SK-N-SH (cell line): Measurements from ENCODE around the gene SUMF2.

ENCODE experiments used
- POLR2AphosphoS5 ChIP-seq: IDR thresholded peaks from 2 replicates; pipeline ENCODE4 v1.6.1; 2012; ENCODE audit warnings: low read depth, low read length
- TEAD4 ChIP-seq: IDR thresholded peaks from 2 replicates; pipeline ENCODE4 v1.4.0; 2012; ENCODE audit warnings: mild to moderate bottlenecking, borderline replicate concordance; ENCODE audit not compliant: insufficient read depth
- TF ChIP-seq, protein P1 (sequence below): IDR thresholded peaks from 2 replicates; pipeline ENCODE4 v1.4.0; 2012; ENCODE audit warnings: low read depth, borderline replicate concordance

DNA sequence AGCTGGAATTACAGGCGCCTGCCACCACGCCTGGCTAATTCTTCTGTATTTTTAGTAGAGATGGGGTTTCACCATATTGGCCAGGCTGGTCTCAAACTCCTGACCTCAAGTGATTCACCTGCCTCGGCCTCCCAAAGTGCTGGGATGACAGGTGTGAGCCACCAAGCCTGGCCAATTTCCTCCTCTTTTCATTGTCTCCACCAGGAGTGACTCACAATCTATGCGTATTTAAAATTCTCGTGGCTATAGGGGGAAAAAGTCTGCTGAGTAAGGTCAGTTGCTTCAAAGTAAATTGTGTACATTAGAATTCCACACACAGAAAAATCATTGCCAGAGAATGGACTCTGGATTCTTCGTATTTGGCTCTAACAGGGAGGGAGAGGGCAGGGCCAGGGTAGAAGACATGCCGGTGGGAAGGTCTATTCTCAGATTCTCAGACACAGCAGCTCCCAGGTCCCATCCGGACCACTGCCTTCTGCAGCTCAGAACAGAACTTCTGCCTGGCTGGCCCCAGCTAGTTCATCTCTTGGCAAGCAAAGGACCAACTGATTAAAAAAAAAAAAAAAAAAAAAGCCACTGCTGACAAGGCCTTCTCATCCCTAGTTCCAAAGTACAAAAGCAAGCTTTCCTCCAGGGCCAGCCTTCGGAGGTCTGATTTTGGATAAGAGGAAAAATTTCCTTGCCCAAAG, 35.0 kb upstream of the SUMF2 start:
- no peak for TF ChIP-seq TEAD4
- TF ChIP-seq, protein P1, sequence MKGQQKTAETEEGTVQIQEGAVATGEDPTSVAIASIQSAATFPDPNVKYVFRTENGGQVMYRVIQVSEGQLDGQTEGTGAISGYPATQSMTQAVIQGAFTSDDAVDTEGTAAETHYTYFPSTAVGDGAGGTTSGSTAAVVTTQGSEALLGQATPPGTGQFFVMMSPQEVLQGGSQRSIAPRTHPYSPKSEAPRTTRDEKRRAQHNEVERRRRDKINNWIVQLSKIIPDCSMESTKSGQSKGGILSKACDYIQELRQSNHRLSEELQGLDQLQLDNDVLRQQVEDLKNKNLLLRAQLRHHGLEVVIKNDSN, result no peak
- no peak for TF ChIP-seq POLR2AphosphoS5
